CD4-positive, alpha-beta T cell treated with Interleukin-10 for 1 hour (primary cell): ENCODE results near the gene SEPTIN11.
"Not testable (repeated sequence)": the region's sequence is repeated elsewhere in the genome, so short reads cannot be mapped to it uniquely, and the experiment has no call there.

Source experiments
- DNase-seq: peaks from one replicate; pipeline ENCODE4 v3.0.0-alpha.2; 2020

SEPTIN11 gene

DNA sequence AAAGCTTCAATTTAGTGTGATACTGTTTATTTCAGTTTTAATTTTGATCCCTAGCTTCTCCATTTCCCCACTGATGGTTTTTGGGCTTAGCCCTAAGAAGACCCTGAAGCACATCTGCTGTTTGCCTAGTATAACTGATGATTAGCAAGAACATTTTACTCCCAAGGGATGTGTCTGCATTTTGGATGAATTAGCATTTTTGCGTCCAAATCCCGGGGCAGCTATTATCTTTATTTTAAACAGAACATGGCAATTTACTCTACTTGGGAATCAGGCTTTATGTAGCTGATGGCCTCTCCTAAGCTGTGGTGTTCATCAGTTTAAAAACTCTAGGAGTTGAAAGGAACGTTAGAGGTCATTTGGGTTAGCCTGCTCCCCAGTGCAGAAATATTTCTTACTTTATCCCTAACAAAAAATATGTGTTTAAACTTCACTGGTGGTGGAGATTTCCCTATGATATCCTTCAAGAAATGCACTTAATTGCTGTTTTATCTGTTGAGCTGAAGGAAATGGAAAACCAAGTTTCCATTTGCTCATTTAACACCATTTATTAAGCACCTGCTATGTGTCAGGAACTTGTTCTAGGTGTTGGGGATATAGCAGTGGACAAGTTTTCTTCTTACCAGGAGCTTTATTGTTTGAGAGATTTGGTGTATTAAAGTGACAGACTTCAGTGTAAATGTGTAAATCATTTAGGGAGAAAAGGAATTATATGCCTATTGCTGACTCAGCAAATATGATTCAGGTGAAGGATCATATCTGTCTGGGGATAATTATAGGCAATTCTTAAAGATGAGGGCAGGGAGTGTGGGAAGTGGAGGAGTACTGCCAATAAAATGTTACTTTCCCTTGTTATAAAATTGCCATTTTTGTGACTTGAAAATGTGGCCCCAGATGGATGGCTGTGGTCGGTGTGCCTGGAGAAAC, 3.4 kb downstream of the SEPTIN11 start:
- DNase-seq = no peak

- DNase-seq = no peak
Measured at GRCh38 chr4:76953956-76954355, 4.4 kb downstream of the SEPTIN11 start.

DNA sequence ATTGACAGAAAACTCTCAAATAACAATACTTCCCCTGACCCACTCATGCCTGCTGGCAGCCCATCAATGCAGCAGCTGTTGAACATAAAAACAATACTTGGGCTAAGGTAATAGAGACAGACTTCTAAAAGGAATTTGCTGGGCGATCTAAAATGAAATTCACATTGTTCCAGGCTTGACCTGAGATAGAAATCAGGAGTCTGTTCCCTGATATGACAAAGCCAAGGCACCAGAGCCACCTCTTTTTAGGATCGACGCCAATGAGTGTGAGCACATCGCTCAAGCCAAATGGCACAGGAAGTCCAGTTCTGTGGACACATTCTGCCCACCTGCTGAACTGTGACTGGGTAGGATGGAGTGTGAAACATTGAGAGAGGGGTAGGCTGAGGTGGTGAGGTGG, 4.9 kb downstream of the SEPTIN11 start:
- DNase-seq = no peak

DNA sequence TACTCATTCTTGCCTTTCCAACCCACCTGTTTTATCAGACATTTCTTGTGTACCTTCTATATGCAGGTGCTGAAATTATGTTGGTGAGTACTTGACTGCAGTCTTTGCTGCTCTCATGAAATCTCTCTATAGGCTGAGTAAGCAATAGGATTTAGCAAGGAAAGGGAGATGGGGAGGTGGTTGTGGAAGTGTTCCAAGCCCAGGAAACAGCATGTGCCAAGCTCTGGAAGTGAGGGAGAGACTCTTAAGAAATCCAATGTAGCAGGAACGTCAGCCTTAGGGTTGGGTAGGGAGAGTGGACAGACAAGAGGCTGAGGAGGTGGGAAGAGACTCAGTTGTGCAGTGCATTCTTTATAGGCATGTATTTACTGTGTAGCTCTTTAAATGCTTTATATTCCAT, 5.6 kb downstream of the SEPTIN11 start:
- no peak for DNase-seq

DNA sequence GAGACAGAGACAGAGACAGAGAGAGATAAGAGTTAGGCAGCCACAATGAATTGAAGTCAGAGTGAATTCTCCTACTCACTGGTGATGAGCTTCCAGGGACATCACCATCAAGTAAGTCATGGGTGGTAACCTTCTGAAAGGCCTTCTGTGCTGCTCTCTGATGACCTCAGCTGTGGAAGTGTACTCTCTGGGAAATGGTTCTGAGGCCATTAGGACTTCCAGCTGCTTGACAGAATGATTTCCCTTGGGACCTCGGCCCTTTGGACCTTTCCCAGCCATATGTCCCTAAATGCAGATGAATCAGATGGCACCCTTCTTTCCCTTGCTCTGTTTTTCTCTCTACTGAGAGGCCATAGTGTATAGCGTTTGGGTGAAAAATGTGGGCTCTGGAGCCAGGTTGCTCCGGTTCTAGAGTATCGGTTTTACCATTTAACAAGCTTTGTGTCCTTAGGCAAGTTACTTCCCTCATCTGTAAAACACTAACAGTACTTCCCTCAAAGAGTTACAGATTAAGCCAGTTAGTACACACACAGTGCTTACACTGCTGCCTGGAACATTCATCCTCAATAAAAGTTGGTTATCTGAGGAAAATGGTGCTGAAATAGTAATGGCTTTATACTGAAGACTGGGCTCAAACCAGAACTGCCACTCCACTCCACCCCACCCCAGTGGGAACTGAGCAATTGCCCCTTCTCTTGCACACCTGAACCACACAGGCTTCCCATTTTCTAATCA, 7.6 kb downstream of the SEPTIN11 start:
- DNase-seq = no peak

GRCh38 chr4:76958891-76959290, 9.3 kb downstream of the SEPTIN11 start:
- no peak for DNase-seq

DNA sequence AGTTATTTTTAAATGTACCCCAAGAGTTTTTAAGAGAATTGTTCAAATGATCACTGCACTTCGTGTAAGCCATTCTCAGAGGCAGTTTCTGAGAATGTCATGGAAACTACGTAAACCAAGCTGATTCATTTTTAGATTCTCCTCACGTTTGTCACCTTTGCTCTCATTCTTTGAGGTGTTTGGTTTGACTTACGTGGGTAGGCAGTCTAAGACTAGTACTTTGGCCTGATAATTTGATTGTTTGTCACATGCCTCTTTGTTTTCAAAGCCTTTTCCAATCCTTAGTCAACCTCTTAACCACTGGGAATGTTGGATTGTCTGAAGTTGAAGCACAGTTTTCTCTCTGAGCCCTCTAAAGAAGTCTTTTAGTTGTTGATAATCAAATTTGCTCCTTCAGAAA, 10.5 kb downstream of the SEPTIN11 start:
- DNase-seq = no peak

- DNase-seq = no peak
Measured at GRCh38 chr4:76962406-76963130, 13.0 kb downstream of the SEPTIN11 start.

DNA sequence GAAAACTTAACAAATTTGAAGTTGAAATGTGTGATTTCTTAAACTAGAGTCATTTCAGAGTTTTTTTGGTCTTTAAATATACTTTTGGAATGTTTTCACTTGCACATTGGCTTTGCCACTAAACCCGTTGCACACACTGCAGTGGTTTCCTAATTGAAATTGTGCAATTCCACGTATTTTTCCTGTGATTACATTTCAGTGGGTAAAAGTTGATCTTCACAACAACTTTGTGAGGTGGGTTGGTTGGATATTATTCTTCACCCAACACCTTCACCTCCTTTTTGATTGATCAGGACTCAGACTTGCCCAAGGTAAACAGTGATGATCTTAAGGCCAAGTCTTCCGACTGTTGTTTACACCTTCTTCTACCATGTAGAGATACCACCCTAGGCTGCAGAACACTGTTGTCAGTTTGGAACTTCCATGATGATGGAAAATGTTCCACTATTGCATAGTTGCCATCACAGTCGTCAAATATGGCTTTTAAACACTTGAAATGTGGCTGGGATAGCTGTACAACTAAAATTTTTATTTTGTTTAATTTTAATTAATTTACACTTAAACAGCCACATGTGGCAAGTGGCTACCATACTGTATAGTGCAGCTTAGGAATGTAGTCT, 13.7 kb downstream of the SEPTIN11 start:
- no peak for DNase-seq

DNA sequence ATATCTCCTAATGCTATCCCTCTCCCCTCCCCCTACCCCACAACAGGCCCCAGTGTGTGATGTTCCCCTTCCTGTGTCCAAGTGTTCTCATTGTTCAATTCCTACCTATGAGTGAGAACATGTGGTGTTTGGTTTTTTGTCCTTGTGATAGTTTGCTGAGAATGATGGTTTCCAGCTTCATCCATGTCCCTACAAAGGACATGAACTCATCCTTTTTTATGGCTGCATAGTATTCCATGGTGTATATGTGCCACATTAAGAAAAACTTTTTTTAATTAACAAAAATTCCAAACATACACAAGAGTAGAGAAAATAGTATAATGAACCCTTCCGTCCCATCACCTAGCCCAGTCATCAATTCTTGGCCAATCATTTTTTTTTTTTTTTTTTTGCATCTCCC, 14.4 kb downstream of the SEPTIN11 start:
- not testable (repeated sequence) for DNase-seq

- DNase-seq = no peak
Measured at GRCh38 chr4:76964769-76965168, 15.2 kb downstream of the SEPTIN11 start.

GRCh38 chr4:76965866-76966579, 16.5 kb downstream of the SEPTIN11 start:
- DNase-seq = no peak

GRCh38 chr4:76968937-76969336, 19.4 kb downstream of the SEPTIN11 start:
- no peak for DNase-seq

DNA sequence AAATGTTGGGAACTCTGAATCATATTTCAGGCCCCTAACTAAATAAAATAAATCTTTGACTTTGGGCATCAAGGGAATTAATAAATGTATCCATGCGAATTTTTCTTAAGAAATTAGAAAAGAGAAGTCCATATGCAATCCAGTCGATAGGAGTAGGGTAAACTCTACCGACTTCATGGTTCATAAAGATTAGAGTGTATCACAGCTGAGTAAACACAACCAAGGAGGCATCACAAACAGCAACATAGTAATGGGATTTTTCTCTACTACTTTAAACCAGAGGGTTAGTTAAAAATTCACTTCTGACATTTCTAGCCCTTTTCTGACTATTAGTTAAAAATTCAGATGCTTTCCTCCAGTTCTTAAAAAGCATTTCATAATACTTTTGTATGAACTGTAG, 19.9 kb downstream of the SEPTIN11 start:
- DNase-seq = no peak

GRCh38 chr4:76969941-76970529, 20.5 kb downstream of the SEPTIN11 start:
- DNase-seq = no peak

DNA sequence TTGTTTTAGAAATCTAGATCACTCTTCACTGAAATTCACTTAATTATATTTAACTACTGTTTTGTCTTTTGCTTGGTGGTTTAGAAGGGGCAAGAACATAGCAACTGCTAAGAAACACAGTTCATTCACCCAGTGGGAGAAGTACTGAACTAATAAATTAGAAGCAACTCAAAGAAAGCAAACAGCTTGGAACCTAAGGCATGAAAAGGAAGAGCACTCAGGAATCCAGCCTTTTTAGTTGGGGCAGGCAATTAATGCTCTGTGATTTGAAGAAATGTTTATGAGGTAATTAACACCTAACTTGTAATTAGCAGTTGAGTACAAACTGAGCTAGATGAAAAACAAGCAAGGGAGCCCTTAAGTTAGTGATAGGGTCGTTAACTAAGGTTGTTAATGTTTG, 22.8 kb downstream of the SEPTIN11 start:
- DNase-seq = no peak

DNA sequence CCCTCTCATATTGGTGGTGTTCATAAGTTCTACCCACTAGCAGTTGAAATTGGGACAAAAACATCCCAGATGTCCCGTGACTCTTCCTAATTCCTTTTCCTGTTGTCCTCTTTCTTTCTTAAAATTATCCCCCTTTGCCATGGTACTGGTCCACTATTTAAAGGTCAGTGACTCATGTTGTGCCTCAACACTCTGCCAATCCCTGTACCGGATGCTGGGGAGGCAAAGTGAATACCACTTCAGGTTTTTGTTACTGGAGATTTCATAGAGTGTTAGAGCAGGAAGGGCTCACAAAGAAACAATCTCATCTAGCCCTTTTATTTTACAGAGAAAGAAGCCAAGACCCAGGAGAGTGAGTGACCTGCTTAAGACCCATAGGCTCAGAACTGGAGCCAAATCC, 24.6 kb downstream of the SEPTIN11 start:
- DNase-seq = no peak

DNA sequence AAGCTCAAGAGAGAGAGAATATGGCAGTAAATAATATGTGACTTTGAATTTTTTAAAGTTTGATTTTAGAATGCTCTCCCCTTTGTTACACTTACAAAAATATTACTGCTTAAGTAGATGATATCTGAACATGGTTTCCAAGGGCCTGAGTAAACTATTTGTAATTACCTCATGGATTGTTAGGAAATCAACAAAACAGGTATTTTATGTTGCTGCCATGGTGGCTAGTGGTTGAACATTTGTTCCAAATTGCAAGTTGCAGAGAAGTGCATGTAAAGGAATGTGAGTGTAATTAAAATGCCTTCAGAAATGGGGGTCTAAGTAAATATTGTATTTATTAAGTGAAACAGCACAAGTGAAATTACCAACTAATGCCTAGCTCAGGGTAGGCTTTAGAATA, 27.6 kb downstream of the SEPTIN11 start:
- DNase-seq = no peak

DNA sequence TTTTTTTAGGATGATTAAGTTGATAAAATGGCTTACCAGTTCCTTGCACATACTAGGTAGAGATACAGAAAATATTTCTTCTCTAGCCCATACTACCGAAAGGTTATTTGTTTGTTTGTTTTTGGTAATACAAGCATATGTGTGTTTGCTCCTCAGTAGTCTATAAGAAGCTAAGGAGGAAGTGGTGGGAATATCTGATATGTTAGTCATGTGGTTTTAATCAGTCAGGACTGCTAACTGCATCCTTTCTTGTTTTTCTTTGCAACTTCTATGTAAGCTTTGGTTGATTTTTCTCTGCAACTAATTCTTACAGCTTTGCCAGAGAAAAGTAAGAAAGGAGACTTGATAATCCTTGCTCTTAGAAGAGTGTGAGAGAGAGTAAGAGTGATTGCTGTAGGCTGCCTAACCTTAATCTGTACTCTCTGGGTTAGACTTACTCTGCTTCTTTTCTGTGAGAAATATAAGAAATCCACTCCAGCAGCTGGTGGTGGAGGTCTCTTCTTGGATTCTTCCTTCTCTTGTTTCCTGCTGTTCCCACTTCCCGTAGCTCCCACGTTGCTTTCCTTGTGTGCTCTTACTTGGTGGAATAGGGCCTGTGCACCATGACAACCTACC, 28.3 kb downstream of the SEPTIN11 start:
- DNase-seq = no peak

GRCh38 chr4:76979236-76979635, 29.7 kb downstream of the SEPTIN11 start:
- DNase-seq = no peak

DNA sequence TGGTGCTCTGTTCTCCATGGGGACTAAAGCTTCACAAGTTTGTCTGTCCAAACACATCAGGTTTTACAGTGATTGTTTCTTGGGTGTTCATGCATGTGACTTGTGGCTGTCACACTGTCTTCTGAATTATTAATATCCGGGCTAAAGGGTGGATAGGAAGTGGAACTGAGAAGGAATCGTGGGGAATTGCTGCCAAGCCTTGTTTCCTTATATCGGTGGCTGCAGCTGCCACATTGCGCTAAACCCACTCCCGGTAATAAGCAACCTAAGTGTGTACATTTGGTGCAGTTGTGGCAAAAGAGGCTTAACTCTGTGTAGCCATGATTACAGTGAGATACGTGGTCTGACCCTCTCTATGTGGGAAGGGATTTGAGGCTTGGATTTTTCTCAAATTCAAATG, 30.7 kb downstream of the SEPTIN11 start:
- DNase-seq = no peak

- no peak for DNase-seq
Measured at GRCh38 chr4:76981644-76982043, 32.1 kb downstream of the SEPTIN11 start.
